Cerebellar cortex (tissue), 1 donor: Measurements from ENCODE around the gene HIRIP3.
"Not testable (repeated sequence)": the region's sequence is repeated elsewhere in the genome, so short reads cannot be mapped to it uniquely, and the experiment has no call there.

ENCODE experiments used
- DNase-seq: peaks from one replicate; pipeline ENCODE4 v3.0.0-alpha.2; 2015; ENCODE audit warnings: low spot score

HIRIP3 gene

DNA sequence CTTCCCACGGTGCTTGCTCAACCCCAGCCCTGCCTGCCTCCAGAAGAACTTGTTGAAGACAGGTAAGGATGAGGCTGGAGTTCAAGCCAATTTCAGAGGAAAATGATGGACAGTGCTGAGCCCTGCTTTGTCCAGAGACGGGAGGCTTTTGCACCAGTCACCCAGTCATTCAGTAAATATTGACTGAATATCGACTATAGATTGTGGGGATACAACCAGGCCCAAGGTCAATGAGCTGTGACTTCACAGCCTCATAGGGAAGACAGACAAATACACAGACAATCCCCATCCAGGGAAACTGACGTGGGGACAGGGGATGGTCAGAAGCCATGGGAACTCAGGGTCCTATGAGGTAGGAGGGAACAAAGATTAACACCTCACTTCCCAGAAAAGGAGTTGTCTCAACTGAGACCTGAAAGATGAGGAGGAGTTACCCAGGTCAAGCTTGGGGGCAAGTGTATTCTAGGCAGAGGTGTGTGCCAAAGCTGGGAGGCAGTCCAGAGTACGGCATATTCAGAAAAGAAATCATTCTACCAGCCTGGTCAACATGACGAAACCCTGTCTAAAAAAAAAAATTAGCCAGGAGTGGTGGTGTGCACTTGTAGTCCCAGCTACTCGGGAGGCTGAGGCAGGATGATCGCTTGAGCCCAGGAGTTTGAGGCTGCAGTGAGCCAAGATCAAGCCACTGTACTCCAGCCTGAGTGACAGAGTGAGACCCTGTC is 21.3 kb upstream of the HIRIP3 start:
- no peak for DNase-seq

DNA sequence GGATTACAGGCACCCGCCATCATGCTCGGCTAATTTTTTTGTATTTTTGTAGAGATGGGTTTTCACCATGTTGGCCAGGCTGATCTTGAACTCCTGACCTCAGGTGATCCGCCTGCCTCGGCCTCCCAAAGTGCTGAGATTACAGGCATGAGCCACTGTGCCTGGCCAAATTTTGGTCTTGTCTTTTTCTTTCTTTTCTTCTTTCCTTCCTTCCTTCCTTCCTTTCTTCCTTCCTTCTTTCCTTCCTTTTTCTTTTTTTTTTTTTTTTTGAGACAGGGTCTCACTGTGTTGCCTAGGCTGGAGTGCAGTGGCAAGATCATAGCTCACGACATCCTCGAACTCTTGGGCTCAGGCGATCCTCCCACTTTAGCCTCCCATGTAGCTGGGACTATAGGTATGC is 20.0 kb upstream of the HIRIP3 start:
- DNase-seq: not testable (repeated sequence)

DNA sequence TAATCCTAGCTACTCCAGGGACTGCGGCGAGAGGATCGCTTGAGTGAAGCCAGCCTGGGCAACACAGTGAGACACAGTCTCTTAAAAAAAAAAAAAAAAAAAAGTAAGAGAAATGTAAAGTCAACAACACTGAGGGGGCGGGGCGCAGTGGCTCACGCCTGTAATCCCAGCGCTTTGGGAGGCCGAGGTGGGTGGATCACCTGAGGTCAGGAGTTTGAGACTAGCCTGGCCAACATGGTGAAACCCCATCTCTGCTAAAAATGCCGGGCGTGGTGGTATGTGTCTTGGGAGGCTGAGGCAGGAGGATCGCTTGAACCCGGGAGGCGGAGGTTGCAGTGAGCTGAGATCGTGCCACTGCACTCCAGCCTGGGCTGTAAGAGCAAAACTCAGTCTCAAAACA is 17.2 kb upstream of the HIRIP3 start:
- DNase-seq: not testable (repeated sequence)

DNA sequence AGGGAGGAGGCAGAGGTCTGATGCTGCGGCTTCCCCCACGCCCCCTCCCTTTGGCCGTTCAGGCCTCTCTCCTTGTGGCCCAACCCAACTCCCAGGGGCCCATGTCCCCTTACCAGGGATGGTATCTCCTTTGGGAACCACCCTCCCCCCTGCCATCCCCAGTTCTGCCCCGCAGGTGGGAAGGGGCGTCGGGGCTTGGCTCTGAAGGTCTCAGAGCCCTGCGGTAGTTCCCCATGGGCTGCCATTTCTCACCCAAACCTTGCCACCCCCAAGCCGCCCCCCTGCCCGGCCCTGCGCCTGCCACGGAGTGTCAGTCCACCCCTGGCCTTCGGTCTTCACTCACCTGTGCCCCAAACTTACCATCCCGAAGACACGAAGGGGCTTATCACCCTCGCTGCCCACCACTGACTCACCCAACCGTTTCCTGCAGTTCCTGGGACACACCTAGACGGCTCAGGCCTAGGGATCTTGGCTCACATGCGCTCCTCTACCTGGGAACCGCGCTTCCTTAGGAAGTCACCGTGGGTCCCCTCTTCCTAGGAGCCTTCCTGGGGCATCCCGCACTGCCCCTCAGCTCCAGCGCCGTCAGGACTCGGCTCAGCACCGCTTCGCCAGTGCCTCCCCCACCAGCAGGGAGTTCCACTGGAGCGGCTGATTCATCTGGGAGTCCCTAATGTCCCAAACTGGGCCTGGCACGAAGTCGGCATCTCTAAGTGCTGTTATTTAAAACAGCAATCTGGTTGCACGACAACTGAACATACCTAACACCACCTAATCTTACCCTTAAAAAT is 16.5 kb upstream of the HIRIP3 start:
- no peak for DNase-seq

DNA sequence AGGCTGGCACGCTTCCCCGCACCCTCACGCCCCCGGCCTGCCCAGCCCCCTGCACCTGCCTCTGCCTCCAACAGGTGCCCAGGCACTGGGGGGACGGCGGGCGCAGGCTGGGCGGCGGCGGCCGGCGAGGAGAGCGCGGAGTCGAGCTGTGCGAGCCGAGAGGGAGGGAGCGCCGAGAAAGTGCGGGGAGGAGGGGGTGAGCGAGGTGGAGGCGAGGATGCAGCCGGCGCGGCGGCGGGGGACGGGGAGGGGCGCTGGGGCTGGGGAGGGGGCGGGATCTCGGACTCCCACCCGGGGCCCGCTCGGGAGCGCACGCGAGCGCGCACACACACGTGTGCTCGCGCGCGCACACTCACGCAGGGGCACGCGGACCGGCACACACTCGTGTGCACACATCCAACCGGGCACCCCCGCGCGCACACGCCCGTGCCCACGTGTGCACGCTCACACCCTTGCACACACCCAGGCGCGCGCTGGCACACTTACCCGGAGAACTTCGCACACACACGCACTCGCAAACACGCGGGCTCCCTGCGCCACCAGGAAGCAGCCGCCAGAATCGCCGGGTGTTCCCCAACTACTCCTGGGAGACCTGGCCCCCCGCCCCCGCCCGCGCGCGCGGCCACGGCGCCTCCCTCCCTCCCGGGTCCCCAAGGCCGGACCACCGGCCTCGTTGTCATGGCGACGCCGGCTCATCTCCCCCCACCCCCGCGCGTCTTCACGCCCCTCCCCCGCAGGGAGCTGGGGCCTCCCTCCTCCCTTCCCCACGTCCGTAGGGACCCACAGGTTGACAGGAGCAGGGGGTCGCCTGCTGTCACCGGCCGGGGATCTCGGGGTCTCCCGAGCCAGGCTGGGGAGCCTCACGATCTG is 15.7 kb upstream of the HIRIP3 start, which contains the start of gene DOC2A:
DOC2A (minus strand) TSS at position 184 of the 870 bp plus-strand sequence. CDS start 805 bp downstream, outside the sequence.
- DNase-seq: no peak

DNA sequence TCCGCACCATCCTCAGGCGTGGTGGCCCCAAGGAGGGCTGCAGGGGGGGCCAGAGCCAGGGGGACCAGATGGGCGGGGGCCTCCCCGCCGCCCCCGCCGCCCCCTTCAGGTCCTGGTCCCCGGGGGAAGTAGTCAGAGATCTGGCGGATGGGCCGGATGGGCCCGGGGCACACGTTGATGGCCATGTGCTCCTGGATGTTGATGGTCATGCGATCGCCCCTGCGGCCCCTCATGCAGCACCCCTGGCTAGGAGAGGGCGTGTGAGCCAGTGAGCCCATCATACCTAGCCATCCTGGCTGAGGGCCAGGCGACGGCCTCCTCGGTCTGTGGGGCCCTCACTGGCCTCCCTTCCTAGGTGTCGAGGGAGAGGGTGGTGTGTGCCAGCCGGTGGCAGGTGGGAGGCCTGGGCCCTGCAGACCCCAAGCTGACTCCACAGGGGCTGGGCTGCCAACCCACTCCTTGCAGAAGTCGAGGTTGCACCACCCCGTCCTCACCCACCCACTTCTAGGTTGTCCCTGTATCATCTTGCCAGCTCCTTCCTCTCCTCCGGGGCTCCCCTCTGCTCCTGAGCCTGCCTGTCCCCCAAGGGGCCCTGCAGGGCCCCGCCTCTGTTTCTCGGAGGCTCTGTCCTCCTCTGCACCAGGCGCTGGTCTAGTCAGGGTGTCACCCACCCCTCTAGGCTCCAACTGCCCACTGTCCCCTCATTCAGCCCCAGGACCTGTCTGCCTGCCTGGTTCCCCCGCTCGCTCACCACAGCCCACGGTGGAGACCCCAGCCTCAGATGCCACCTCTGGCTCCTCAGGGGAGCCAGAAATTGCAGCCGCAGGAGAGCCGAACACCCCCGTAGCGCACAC is 14.8 kb upstream of the HIRIP3 start:
- no peak for DNase-seq

DNA sequence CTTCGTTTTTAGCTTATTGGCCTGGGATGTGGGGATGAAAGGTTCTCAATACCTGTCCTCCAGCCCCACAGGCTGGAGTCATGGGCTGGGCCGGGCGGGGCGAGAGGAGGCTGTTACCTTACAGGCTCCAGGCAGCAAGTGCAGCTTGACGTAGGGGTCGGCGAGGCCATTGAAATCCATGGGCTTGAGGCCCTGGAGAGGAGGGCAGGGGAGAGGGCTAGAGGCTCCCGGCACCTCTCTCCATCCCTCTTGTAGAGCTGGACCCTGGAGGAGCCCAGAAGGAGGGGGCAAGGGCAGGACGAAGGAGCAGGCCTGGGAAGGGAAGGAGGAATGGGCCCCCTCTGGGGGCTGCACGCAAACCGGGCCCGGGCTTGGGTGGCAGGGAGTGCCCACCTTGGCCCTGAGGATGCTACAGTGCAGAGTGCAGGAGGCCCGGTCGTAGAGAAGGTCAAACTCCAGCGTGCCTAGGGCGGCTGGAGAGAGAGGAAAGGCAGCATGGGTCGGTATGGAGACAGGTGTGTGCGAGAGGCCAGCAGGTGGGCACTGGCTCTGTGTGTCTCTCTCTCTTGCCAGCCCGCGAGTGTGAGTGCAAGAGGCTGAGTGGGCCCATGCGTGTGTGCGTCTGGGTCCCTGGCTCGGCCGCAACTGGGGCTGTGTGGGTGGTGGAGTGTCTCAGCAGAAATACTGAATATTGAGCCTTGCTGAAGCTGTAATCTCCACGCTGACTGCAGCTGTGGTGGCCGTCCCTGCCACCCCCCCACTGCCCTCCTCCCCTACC is 13.9 kb upstream of the HIRIP3 start:
- no peak for DNase-seq

DNA sequence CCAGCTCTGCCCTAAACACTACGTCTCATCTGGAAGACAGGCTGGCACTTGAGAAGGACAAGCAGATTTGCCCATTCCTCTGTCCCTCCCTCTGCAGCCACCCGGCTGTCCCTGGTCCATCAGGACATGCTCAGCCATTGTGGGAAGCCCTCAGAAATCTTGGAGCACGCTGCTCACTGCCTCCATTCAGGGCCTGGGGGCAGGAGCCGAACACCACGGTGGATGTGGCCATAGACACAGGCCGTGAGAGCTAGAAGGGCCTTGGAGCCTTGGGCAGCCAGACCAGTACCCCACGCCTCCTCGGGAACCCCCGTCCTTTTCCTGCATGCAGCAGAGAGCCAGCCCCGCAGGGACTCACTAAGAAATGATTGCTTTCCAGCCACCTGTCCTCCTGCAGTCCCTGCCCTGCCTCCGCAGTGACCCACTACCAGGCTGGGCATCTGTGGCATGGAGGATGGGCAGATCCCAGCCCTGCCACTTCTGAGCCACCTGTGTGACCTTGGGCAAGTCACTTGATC is 12.0 kb upstream of the HIRIP3 start:
- DNase-seq: no peak

DNA sequence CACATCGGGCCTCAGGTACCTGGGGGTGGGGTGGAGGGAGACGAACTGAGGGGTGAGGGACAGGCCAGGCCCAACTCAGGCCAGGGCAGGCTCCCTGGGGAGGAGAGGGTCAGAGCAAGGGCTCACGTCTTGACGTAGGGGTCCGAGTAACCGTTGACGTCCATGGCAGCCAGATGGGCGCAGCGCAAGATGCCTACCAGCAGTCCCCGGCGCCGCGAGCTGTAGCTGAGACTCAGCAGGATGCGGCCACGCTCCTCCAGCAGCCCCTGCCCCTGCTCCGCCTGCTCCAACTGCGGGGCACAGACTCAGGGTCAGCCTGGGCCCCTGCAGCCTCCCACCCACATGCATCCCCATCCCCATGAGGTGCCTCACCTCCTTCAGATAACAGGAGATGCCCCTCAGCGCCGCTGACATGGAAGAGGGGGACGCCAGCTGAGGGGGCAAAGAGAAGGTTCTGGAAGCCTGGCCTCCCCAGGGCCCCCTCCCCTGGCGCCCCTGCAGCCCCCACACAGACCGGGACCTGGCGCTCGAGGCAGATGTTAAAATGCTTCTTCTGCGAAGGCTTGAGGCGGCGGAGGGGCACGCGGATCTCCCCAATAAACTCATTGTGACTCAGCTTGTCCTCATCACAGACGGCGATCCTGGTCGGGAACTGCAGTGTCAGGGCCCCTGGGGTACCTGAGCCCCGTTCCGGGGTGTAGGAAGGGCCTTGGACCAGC is 11.4 kb upstream of the HIRIP3 start:
- DNase-seq: no peak

DNA sequence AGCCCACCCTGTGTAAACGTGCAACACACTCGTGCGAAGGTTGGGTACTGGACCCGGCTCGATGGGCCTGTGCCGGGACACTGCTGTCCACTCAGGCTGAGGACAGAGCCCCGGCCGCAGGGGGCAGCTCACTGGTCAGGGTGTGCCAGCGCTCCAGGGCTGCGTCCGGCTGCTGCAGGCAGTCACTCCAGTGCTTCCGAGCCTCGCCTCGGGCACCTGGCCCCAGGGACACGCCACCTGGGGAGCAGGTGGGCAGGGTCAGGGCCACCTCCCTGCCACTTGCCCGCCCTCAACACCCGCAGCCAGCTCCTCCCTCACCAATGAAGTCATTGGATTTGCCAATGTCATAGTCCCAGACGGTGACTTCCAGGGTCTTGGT is 10.7 kb upstream of the HIRIP3 start:
- DNase-seq: no peak

DNA sequence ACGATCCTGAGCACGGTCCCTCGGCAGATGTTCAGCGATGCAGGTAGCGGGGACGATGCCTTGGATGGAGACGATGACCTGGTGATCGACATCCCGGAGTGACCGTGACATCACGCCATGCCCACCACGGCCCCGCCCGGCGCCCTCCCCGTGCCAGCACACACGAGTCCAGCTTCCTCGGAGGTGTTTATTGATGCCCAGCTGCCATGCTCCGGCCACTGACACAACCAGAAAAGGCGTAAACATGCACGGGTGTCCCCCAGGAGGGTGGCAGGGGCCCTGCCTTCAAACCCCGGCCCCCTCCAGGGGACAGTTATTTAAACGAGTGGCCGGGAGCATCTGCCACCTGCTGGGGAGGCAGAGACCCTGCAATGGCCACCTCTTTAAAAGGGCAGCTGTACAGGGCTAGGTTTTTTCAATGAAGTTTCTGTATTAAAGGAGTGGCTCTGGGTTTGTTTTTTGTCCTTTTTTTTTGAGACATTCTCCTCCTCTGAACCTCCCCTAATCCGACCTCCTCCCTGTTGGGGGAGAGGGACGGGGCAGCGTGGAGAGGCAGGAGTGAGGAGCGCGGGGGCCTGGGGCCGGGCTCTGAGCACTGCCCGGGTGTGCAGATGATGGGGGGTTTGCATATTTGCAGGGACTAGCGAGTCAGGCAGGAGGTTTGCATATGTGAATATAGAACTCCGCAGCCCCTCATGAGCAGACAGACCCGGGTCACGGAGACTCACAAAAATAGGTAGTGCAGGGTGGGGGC is 10.1 kb upstream of the HIRIP3 start:
- DNase-seq: no peak

DNA sequence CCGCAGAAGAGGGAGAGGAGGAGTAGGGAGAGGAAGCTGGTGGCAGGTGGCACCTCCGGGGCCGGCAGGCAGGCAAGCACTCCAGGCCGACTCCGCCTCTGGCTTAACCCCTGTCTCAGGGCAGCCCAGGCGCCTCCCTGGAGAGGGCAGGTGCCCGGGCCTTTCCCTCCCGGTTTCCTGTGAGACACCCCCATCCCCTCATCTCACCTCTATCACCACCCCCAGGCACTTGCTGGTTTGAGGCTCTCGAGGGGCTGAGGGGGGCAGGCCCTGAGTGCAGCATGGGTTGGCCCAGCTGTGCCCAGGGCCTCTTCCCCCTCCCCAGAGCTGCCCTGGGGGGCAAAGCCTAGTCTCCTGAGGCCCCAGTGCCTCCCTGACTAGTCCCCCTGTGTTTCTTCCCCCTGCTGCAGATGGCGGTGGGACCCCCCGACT is 9.4 kb upstream of the HIRIP3 start:
- DNase-seq: no peak

DNA sequence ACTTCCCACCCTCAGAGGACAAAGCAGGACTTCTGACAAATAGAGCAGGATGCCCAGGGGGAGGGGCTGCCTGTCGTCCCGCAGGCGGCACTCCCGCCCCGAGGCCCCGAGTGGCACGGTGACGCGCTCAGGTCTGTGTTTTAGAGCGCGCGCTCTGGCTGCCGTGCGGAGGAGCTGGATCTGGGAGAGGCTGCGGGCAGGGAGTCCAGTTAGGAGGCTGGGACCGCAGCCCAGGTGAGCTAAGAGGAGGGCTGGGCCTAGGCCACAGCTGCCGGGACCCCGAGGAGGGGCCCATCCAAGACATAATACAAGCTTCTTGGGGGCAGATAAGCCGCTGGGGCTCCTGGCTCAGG is 9.0 kb upstream of the HIRIP3 start:
- DNase-seq: no peak

DNA sequence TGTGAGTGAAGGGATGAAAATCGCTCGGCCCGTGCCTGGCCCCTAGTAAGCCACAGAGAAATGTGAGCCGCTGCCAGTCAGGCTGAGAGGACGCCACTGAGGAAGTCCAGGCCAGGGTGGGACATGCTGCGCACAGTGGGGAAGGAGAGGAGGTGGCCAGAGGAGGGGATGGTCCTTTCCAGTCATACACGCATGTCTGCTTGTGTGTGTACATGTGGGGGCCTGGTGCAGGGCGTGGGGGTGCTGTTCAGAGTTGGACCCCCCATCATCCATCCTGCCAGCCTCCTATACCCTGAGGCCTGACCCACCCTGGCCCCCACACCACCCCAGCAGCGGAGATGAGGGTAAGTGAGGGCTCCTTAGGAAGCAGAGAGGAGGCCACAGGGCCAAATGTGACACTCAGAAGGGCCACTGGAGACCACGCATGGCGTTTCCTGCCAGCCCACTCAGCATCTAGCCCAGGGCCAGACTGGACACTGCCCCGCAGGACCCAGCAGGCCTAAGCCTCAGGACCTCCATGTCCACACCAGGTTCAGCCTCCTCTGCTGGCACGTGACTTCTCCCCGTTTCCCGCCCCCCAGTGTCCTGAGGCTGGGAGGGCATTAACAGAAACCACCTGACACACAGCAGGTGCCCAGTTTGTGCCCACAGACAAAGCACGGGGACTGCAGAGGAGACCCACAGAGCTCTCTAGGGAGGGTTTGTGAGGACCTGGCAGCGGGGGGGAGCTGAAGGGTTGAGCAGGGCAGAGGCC is 8.4 kb upstream of the HIRIP3 start:
- no peak for DNase-seq

DNA sequence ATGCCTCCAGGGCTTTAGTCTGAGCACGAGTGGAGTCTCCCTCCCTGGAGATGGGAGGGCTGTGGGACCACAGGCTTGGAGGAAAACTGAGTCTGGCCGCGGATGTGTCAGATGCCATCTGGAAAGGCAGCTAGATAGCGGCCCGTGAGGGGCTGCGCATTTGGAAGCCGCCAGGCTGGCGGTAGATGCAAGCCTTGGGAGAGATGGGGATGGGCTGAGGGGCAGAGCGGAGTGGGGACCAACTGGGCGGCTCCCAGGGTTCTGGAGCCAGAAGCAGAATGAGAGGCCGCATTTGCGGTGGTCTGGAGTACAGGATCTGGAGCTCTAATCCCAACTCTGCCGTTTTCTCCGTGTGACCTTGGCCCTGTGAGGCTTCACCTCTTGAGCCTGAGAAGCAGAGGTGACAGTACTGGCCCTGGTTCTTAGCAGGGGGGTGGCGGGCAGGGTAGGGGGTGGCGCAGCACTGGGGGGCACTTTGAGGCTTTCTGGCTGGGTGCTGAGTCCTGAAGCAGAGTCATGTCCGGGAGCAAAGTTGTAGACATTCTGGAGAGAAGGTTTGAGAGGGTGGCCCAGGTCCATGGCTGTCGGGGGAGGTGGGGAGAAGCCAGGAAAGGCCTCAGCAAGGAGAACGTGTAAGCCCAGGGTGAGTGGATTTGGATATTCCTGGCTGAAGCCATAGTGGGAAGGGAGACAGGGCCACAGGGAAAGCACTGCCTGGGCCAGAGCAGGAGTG is 7.4 kb upstream of the HIRIP3 start:
- DNase-seq: no peak

DNA sequence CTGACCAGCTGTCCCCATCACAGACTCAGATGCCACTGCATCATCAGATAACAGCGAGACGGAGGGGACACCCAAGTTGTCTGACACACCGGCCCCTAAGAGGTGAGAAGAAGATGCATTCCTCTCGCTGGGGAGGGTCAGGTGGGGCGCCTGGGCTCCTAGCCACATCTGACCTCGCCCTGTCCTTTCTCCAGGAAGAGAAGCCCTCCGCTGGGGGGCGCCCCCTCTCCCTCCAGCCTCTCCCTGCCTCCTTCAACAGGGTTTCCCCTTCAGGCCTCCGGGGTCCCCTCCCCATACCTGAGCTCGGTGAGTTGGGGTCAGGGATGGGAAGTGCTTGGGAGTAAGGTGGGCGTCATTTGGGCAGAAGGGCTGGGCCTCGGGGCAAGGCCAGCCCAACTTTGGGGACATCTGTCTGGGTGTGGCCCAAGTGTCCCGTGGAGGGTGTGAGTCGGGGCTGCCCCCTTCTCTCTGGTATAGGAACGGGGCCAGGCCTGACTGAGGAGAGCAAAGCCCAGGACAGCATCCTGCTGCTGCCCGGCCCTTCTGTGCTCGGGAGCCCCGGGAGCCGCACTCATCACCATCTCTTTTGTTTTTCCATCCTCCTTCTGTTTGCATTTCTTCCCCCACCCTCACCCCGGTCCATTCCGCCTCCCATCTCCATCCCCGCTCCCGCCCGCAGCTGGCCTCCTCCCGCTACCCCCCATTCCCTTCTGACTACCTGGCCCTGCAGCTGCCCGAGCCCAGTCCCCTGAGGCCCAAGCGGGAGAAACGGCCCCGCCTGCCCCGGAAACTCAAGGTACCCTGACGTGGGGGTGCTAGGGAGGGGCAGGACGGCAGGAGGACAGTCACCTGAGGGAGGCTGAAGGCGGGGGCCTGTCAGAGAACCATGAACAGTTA is 5.6 kb upstream of the HIRIP3 start:
- DNase-seq: no peak

DNA sequence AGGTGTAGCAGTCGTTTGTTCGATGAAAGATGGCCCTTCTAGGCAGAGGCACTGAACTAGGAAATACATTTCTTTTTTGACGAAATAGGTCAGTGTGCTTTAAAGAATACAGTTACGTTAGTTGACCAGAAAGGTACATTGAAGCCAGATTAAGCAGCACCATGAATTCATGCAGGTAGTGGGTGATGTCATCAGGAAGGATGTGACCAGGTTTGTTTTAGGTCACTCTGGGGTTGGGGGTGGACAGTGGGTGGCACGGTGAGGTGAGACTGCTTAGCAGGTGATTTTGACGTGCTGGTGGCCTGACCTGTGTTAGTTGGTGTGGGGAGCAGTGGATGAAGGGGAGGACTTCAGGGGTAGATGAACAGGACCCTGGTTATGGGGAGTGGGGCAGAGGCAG is 4.2 kb upstream of the HIRIP3 start:
- no peak for DNase-seq
